Mammary epithelial cell (primary cell): Measurements from ENCODE around the gene ZDHHC1.
A peak's percentile ranks its signal among the peaks of the same experiment; 100 is the strongest.

Experiments
- CTCF ChIP-seq, 2 donors: IDR thresholded peaks in 1 of 2; conservative IDR thresholded peaks in 1 of 2; 2 replicates each; pipeline ENCODE4 v1.5.1; 2011 to 2012; ENCODE audit warnings: inconsistent platforms in 2 of 2, low read length in 2 of 2, mild to moderate bottlenecking in 2 of 2, control low read depth in 1 of 2, low read depth in 1 of 2; ENCODE audit not compliant: insufficient read depth in 1 of 2; ENCODE audit errors: extremely low read depth in 1 of 2
- EZH2 ChIP-seq: IDR thresholded peaks from 2 replicates; pipeline ENCODE4 v1.6.1; 2012; ENCODE audit warnings: low read length, inconsistent platforms, borderline replicate concordance

- TF ChIP-seq CTCF (conservative IDR thresholded peaks at IDR 0.05 in 1 of 2, IDR thresholded peaks at IDR 0.05 in 1 of 2; ENCODE audit: extremely low read depth in 1 of 2, insufficient read depth in 1 of 2, low read depth in 1 of 2, low read length in 2 of 2): peak; percentile 50 to 53
- TF ChIP-seq EZH2: no peak
These were observed 43.6 kb downstream of the ZDHHC1 start for GRCh38 chr16:67372664-67373063.
